Nephron progenitor cell (in vitro differentiated cells): Measurements from ENCODE around the gene GPHA2.
A peak's percentile ranks its signal among the peaks of the same experiment; 100 is the strongest.
"Not testable (repeated sequence)": the region's sequence is repeated elsewhere in the genome, so short reads cannot be mapped to it uniquely, and the experiment has no call there.

Source experiments
- DNase-seq: peaks from one replicate; pipeline ENCODE4 v3.0.0; 2021
- H3K27ac Mint-ChIP-seq: 2 replicates; pipeline ENCODE4 v1.8.0; 2021; ENCODE audit warnings: mild to moderate bottlenecking, moderate library complexity, mixed read lengths
- H3K27me3 Mint-ChIP-seq: 2 replicates; pipeline ENCODE4 v1.8.0; 2021; ENCODE audit warnings: mild to moderate bottlenecking, low read depth, mixed read lengths; ENCODE audit not compliant: poor library complexity
- H3K36me3 Mint-ChIP-seq: 2 replicates; pipeline ENCODE4 v1.8.0; 2021; ENCODE audit warnings: low read depth, mixed read lengths
- H3K4me1 Mint-ChIP-seq: 2 replicates; pipeline ENCODE4 v1.8.0; 2021; ENCODE audit warnings: mixed read lengths
- H3K4me3 Mint-ChIP-seq: 2 replicates; pipeline ENCODE4 v1.8.0; 2021; ENCODE audit warnings: mild to moderate bottlenecking, moderate library complexity, mixed read lengths
- H3K9me3 Mint-ChIP-seq: 2 replicates; pipeline ENCODE4 v1.8.0; 2021; ENCODE audit warnings: mild to moderate bottlenecking, moderate library complexity, mixed read lengths
- CTCF ChIP-seq: fragments of 200-600 bp; sonication (generic); IDR thresholded peaks from 2 replicates; pipeline ENCODE4 v1.5.0; 2021; ENCODE audit warnings: antibody characterized with exemption

The GPHA2 gene

GRCh38 chr11:64935359-64936081, at the start of gene GPHA2:
GPHA2 (minus strand) TSS chr11:64935893; CDS start chr11:64935460, 433 bp downstream.
- TF ChIP-seq CTCF = no peak
- peaks cover 6% of the 10 kb centered on the region for H3K36me3 Mint-ChIP-seq
- H3K27ac Mint-ChIP-seq = peak within 1 kb of the TSS; percentile 82

GRCh38 chr11:64983339-64983738, 47.6 kb upstream of the GPHA2 start:
- H3K36me3 Mint-ChIP-seq, H3K9me3 Mint-ChIP-seq, H3K4me1 Mint-ChIP-seq, H3K27ac Mint-ChIP-seq, H3K4me3 Mint-ChIP-seq, DNase-seq: not testable (repeated sequence)
- peaks cover 47% of the 10 kb centered on the region for H3K27me3 Mint-ChIP-seq

More at GRCh38 chr11:64935359-64936081, at the start of gene GPHA2:
- Mint-ChIP-seq H3K4me1 (peaks cover 58% of the 10 kb centered on the region), H3K9me3 (no peaks in the 10 kb centered on the region), H3K27me3 (peaks cover 28% of the 10 kb centered on the region), H3K4me3 (peak within 1 kb of the TSS; percentile 73)
- DNase-seq = peak; percentile 64

- no peak for DNase-seq
- Mint-ChIP-seq H3K27ac (no peak overlapping the region), H3K9me3 (no peaks in the 10 kb centered on the region), H3K4me1 (peaks cover 13% of the 10 kb centered on the region), H3K36me3 (no peaks in the 10 kb centered on the region), H3K4me3 (no peak overlapping the region), H3K27me3 (peaks cover 22% of the 10 kb centered on the region)
- no peak for TF ChIP-seq CTCF
Observed at GRCh38 chr11:64976651-64977050, 41.0 kb upstream of the GPHA2 start.

- H3K27ac Mint-ChIP-seq = no peak overlapping the region
Observed at GRCh38 chr11:64974124-64974523, 38.4 kb upstream of the GPHA2 start.

GRCh38 chr11:64971421-64972233, 35.9 kb upstream of the GPHA2 start, which contains the start of gene MAJIN:
MAJIN (minus strand) TSS chr11:64972108; CDS start chr11:64959405, 12,703 bp downstream.
- Mint-ChIP-seq H3K4me1 (peaks cover 9% of the 10 kb centered on the region), H3K9me3 (peaks cover 4% of the 10 kb centered on the region), H3K4me3 (no peak within 1 kb of the TSS), H3K27ac (no peak within 1 kb of the TSS), H3K27me3 (peaks cover 5% of the 10 kb centered on the region), H3K36me3 (no peaks in the 10 kb centered on the region)
- peak; percentile 28 for DNase-seq
- TF ChIP-seq CTCF = no peak

More at GRCh38 chr11:64974124-64974523, 38.4 kb upstream of the GPHA2 start:
- Mint-ChIP-seq H3K9me3 (peaks cover 4% of the 10 kb centered on the region), H3K36me3 (no peaks in the 10 kb centered on the region), H3K4me1 (peaks cover 19% of the 10 kb centered on the region), H3K4me3 (no peak overlapping the region), H3K27me3 (peaks cover 6% of the 10 kb centered on the region)
- no peak for TF ChIP-seq CTCF
- DNase-seq = no peak

- Mint-ChIP-seq H3K9me3 (peaks cover 4% of the 10 kb centered on the region), H3K4me1 (peaks cover 12% of the 10 kb centered on the region), H3K36me3 (no peaks in the 10 kb centered on the region), H3K4me3 (no peak overlapping the region), H3K27ac (no peak overlapping the region), H3K27me3 (peaks cover 5% of the 10 kb centered on the region)
- no peak for TF ChIP-seq CTCF
- no peak for DNase-seq
Observed at GRCh38 chr11:64970731-64971151, 35.0 kb upstream of the GPHA2 start.
